Parathyroid adenoma (tissue), 2 donors: ENCODE data around the gene CHTF18.

ENCODE experiments used
- H2AFZ ChIP-seq: fragments of 300-600 bp; sonication (generic); one replicate; pipeline ENCODE4 v1.7.0; 2017; ENCODE audit warnings: antibody characterized with exemption, mild to moderate bottlenecking
- H3K27ac ChIP-seq: fragments of 300-600 bp; sonication (generic); one replicate; pipeline ENCODE4 v1.7.0; 2017
- H3K27me3 ChIP-seq: fragments of 300-600 bp; sonication (generic); one replicate; pipeline ENCODE4 v1.7.0; 2017; ENCODE audit warnings: low read length; ENCODE audit not compliant: control insufficient read depth, insufficient read depth
- H3K36me3 ChIP-seq: fragments of 300-600 bp; sonication (generic); one replicate; pipeline ENCODE4 v1.7.0; 2017; ENCODE audit warnings: low read length; ENCODE audit not compliant: control insufficient read depth, insufficient read depth
- H3K4me1 ChIP-seq: fragments of 300-600 bp; sonication (generic); one replicate; pipeline ENCODE4 v1.7.0; 2017; ENCODE audit warnings: control low read depth
- H3K4me2 ChIP-seq: fragments of 300-600 bp; sonication (generic); one replicate; pipeline ENCODE4 v1.7.0; 2017; ENCODE audit warnings: low read length
- H3K4me3 ChIP-seq: fragments of 300-600 bp; sonication (generic); one replicate; pipeline ENCODE4 v1.7.0; 2017; ENCODE audit warnings: low read depth, low read length
- H3K79me2 ChIP-seq: fragments of 300-600 bp; sonication (generic); one replicate; pipeline ENCODE4 v1.7.0; 2017; ENCODE audit warnings: control low read depth
- H3K9ac ChIP-seq: fragments of 300-600 bp; sonication (generic); one replicate; pipeline ENCODE4 v1.7.0; 2017; ENCODE audit warnings: mild to moderate bottlenecking
- H3K9me3 ChIP-seq: fragments of 300-600 bp; sonication (generic); one replicate; pipeline ENCODE4 v1.7.0; 2017; ENCODE audit warnings: low read length; ENCODE audit not compliant: control insufficient read depth
- CTCF ChIP-seq: fragments of 300-600 bp; sonication (generic); IDR thresholded peaks from one replicate; pipeline ENCODE4 v1.7.0; 2017; ENCODE audit warnings: antibody characterized with exemption, mild to moderate bottlenecking
- donor health status: primary hyperparathyroidism.

The CHTF18 gene

GRCh38 chr16:828891-829290, 40.5 kb downstream of the CHTF18 start:
- H3K27ac ChIP-seq = no peak overlapping the region
- no peak overlapping the region for H3K4me3 ChIP-seq
- no peak overlapping the region for H3K4me2 ChIP-seq
- H3K9ac ChIP-seq = no peak overlapping the region
- no peaks in the 10 kb centered on the region for H3K4me1 ChIP-seq
- no peak for TF ChIP-seq CTCF
- H3K79me2 ChIP-seq = no peaks in the 10 kb centered on the region
- no peaks in the 10 kb centered on the region for H3K27me3 ChIP-seq
- no peaks in the 10 kb centered on the region for H3K9me3 ChIP-seq
- no peak overlapping the region for H2AFZ ChIP-seq
- no peaks in the 10 kb centered on the region for H3K36me3 ChIP-seq

GRCh38 chr16:830107-830870, 41.9 kb downstream of the CHTF18 start:
- Histone ChIP-seq H3K27me3 (no peaks in the 10 kb centered on the region), H3K4me1 (no peaks in the 10 kb centered on the region), H3K9ac (no peak overlapping the region), H3K27ac (no peak overlapping the region), H3K79me2 (no peaks in the 10 kb centered on the region), H3K36me3 (no peaks in the 10 kb centered on the region), H2AFZ (no peak overlapping the region), H3K4me3 (no peak overlapping the region), H3K4me2 (no peak overlapping the region), H3K9me3 (no peaks in the 10 kb centered on the region)
- TF ChIP-seq CTCF = no peak

DNA sequence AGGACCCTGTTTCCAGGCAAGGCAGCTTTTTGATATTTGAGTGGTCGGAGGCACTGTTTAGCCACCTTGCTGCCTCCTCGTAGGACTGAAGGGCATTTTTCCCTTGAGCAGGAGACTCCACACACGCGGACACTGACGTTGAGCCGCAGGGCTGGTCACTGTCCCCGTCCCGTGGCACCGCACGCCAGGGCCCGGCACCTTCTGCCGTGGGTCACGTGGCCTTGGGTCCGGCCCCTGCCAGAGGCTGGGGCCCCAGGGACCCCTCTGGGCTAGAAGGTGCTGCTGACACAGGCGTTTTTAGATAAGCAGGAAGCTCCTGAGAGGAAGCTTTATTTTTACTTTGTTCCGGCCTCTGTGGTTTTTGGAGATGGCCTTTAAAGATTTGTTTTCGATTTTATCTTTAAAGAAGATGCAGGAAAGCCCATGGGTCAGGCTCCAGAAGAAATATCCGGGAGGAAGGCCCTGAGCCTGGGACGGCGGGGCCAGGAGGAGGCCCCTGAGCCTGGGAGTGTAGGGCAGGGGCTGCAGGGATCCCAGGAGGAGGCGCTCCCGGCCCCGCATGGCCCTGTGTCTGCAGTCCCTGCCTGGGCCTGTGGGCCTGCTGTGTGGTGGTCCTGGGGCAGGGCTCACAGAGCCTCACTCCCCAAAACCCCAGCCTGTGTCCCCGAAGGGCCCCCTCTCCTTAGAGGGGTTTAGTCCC, 42.6 kb downstream of the CHTF18 start:
- Histone ChIP-seq H3K9me3 (no peaks in the 10 kb centered on the region), H3K9ac (no peak overlapping the region), H3K27ac (no peak overlapping the region), H2AFZ (no peak overlapping the region), H3K4me1 (no peaks in the 10 kb centered on the region), H3K4me3 (no peak overlapping the region), H3K27me3 (no peaks in the 10 kb centered on the region), H3K79me2 (no peaks in the 10 kb centered on the region), H3K4me2 (no peak overlapping the region), H3K36me3 (no peaks in the 10 kb centered on the region)
- no peak for TF ChIP-seq CTCF

DNA sequence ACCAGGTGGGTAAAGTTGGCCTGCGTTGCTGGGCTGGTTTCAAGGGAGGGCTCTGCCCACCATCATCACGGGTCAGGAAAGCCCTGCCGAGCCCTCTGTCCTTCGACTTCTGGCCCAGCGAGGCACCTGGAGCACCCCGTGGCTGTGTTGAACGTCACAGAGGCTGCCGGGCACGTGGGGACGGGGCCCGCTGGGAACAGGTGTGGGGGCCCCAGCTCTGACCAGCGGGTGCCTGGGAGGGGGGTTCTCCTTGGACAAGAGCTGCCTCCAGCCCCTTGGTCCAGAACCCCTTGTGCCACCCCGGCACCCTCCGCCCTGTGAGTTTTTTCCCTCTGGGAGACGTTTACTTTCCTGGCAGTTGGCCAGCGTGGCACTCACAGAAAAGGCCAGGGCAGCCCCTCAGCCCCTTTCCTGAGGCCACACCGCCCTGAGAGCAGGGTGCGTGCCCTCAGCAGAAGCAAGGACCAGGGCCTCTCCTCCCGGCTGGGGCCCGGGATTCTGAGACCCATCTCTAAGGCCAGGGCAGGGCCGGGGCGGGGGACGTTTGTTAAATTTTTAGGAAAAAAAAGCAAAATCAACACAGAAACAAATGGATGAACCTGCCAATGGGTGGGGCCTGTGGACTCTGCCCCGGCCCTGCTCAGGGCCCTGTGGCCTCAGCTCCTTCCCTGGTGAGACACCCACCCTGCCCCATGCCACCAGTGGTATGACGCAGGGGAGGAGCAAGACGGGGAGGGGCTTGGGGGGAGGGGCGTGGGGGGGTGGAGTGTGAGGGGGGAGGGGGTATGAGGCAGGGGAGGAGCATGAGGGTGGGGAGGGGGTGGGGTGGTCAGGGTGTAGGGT, 43.4 kb downstream of the CHTF18 start:
- Histone ChIP-seq H3K27ac (no peak overlapping the region), H3K36me3 (no peaks in the 10 kb centered on the region), H3K9ac (no peak overlapping the region), H3K79me2 (no peaks in the 10 kb centered on the region), H3K9me3 (no peaks in the 10 kb centered on the region), H2AFZ (no peak overlapping the region), H3K4me2 (no peak overlapping the region), H3K4me1 (no peaks in the 10 kb centered on the region), H3K4me3 (no peak overlapping the region), H3K27me3 (no peaks in the 10 kb centered on the region)
- TF ChIP-seq CTCF = no peak
